Immature natural killer cell (primary cell): ENCODE measurements around the gene TDRD10. TPM values are rescaled to one million over a fixed set of nuclear protein-coding genes. Genes with fewer than 3 reads are reported as not detected.

ENCODE experiments used
- DNase-seq, 3 donors: peaks; one replicate each; pipeline ENCODE4 v3.0.0; 2022; ENCODE audit warnings: mixed read lengths in 1 of 3
- H3K27ac Mint-ChIP-seq, 6 donors: one replicate each; pipeline ENCODE4 v1.8.0; 2020; ENCODE audit warnings: mixed read lengths in 6 of 6, mild to moderate bottlenecking in 5 of 6, inconsistent platforms in 4 of 6, moderate library complexity in 3 of 6
- H3K27me3 Mint-ChIP-seq, 3 donors: one replicate each; pipeline ENCODE4 v1.8.0; 2020 to 2021; ENCODE audit warnings: low read depth in 3 of 3, mild to moderate bottlenecking in 3 of 3, mixed read lengths in 3 of 3, moderate library complexity in 3 of 3, inconsistent platforms in 1 of 3
- H3K36me3 Mint-ChIP-seq, 3 donors: one replicate each; pipeline ENCODE4 v1.8.0; 2020; ENCODE audit warnings: mixed read lengths in 3 of 3, inconsistent platforms in 2 of 3, mild to moderate bottlenecking in 2 of 3
- H3K4me1 Mint-ChIP-seq, 2 donors: one replicate each; pipeline ENCODE4 v1.8.0; 2020; ENCODE audit warnings: inconsistent platforms in 2 of 2, mild to moderate bottlenecking in 2 of 2, mixed read lengths in 2 of 2, moderate library complexity in 1 of 2
- H3K4me3 Mint-ChIP-seq, 5 donors: one replicate each; pipeline ENCODE4 v1.8.0; 2020; ENCODE audit warnings: mild to moderate bottlenecking in 5 of 5, mixed read lengths in 5 of 5, inconsistent platforms in 3 of 5, moderate library complexity in 3 of 5
- H3K9me3 Mint-ChIP-seq, 6 donors: one replicate each; pipeline ENCODE4 v1.8.0; 2020; ENCODE audit warnings: mild to moderate bottlenecking in 6 of 6, mixed read lengths in 6 of 6, inconsistent platforms in 4 of 6, moderate library complexity in 3 of 6
- polyA plus RNA-seq, 3 donors: library from polyadenylated mRNA; unstranded; fragments of 300-500 nt; fragmentation: Illumina TruSeq; gene quantifications; one replicate each; pipeline ENCODE4 v1.2.3, GENCODE V29; 2021

The TDRD10 gene
- polyA plus RNA-seq, 3 donors from 2014 or later = not detected

DNA sequence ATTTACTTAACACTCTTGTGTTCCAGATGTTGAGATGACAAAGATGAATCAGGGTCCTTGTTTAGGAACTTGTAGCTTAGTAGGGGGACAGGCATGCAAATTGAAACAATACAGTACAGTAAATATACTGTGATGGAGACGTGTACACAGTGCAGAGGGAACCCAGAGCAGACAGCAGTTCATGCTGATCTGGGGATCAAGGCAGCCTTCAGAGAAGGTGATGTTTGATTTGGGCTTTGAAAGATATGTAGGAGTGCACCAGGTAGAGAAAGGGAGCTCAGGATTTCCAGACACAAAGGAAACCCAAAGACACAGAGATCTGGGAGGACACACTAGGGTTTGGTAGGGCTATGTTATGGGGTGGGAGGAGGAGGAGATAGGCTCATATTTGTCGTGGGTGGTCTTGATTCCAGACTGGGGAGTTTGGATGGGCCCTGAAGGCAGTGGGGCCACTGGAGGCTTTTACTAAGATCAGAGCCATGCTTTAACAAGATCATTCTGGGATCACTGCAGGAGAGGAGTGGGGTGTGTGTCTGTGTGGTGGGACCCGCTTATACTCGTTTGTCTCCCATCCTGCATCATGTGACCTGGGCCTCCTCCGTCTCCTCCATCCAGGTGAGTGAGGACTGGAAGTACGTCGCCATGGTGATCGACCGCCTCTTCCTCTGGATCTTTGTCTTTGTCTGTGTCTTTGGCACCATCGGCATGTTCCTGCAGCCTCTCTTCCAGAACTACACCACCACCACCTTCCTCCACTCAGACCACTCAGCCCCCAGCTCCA, 73.3 kb downstream of the TDRD10 start:
- H3K27ac Mint-ChIP-seq = peak overlapping the region in 1 of 6 donors; percentile 3
- H3K4me3 Mint-ChIP-seq = no peak overlapping the region
- peaks cover 0 to 10% (median 0%) of the 10 kb centered on the region in 3 donors for H3K36me3 Mint-ChIP-seq
- no peaks in the 10 kb centered on the region for H3K4me1 Mint-ChIP-seq
- no peak for DNase-seq
- H3K9me3 Mint-ChIP-seq = peaks cover 0 to 1% (median 0%) of the 10 kb centered on the region in 6 donors
- H3K27me3 Mint-ChIP-seq = peaks cover 3 to 5% (median 4%) of the 10 kb centered on the region in 3 donors

DNA sequence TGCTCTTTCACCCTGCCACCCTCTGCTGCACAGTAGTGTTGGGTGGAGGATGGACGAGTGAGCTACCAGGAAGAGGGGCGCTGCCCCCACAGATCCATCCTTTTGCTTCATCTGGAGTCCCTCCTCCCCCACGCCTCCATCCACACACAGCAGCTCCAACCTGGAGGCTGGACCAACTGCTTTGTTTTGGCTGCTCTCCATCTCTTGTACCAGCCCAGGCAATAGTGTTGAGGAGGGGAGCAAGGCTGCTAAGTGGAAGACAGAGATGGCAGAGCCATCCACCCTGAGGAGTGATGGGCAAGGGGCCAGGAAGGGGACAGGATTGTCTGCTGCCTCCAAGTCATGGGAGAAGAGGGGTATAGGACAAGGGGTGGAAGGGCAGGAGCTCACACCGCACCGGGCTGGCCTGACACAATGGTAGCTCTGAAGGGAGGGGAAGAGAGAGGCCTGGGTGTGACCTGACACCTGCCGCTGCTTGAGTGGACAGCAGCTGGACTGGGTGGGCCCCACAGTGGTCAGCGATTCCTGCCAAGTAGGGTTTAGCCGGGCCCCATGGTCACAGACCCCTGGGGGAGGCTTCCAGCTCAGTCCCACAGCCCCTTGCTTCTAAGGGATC, 74.0 kb downstream of the TDRD10 start:
- H3K9me3 Mint-ChIP-seq = peaks cover 0 to 1% (median 0%) of the 10 kb centered on the region in 6 donors
- H3K4me3 Mint-ChIP-seq = no peak overlapping the region
- H3K36me3 Mint-ChIP-seq = peaks cover 0 to 13% (median 2%) of the 10 kb centered on the region in 3 donors
- peaks cover 3 to 5% (median 4%) of the 10 kb centered on the region in 3 donors for H3K27me3 Mint-ChIP-seq
- H3K27ac Mint-ChIP-seq = peak overlapping the region in 1 of 6 donors; percentile 8
- no peaks in the 10 kb centered on the region for H3K4me1 Mint-ChIP-seq
- DNase-seq = no peak

DNA sequence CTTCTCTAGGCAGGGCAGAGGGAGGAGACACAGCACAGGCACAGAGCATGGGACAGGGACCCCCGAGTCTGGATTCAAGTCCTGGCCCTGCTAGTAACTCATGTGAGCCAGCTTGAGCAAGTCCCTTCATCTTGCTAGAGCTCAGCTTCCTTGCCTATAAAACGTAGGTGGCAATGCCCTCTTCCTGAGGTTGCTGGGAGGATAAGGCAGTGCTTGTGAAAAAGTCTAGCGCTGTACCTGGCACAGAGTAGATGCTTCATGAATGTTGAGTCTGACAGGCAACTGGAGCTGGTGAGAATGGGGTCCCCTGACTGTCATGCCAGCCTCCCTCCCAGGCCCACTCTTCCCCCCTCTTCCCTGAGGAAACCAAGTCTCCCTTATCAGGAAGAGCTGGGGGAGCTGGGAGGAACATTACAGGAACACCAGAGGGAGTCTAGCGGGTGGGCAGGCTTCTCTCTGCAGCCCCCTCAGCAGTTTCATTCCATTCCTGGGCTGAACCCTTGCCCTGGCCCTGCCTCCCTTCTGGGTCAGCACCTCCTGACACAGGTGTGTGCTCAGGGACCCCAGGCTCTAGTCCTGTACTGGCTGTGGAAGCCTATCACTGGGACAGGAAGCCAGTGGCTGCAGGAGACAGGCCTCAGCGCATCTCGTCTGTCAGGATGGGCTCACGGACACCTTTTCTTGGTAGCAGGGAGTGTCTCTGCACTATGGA, 75.5 kb downstream of the TDRD10 start:
- H3K27ac Mint-ChIP-seq = no peak overlapping the region

GRCh38 chr1:154578058-154578418, 76.0 kb downstream of the TDRD10 start:
- peaks cover 3 to 4% (median 3%) of the 10 kb centered on the region in 3 donors for H3K27me3 Mint-ChIP-seq
- H3K27ac Mint-ChIP-seq = peak overlapping the region in 2 of 6 donors; percentile 12 to 32
- no peak overlapping the region for H3K4me3 Mint-ChIP-seq
- peaks cover 0 to 1% (median 0%) of the 10 kb centered on the region in 6 donors for H3K9me3 Mint-ChIP-seq
- DNase-seq = no peak
- no peaks in the 10 kb centered on the region for H3K4me1 Mint-ChIP-seq
- H3K36me3 Mint-ChIP-seq = peaks cover 0 to 27% (median 8%) of the 10 kb centered on the region in 3 donors

More for the DNA sequence above, 75.5 kb downstream of the TDRD10 start:
- Mint-ChIP-seq H3K9me3 (peaks cover 0 to 1% (median 0%) of the 10 kb centered on the region in 6 donors), H3K4me1 (no peaks in the 10 kb centered on the region), H3K27me3 (peaks cover 3 to 5% (median 4%) of the 10 kb centered on the region in 3 donors), H3K36me3 (peaks cover 0 to 21% (median 8%) of the 10 kb centered on the region in 3 donors), H3K4me3 (no peak overlapping the region)
- DNase-seq = no peak

DNA sequence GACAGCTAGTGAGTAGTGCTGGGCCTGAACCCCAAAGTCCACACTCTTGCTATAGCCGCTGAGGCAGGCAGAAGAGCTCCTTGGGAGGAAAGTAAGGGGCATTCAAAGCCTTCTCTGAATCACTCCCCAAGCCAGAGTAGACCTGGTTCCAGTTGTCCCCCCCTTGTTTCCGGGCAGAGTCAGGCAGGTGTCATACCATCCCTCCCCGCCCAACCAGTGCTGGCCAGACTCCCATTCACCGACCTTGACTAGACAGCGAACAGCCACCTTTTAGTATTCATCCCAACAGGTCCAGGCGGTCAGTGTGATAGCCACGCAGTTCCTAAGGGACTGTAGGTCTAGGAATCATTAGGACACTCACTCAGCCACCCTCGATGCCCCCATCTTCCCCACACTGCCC, 77.4 kb downstream of the TDRD10 start:
- no peak overlapping the region for H3K4me3 Mint-ChIP-seq
- H3K4me1 Mint-ChIP-seq = no peaks in the 10 kb centered on the region
- peaks cover 0 to 1% (median 0%) of the 10 kb centered on the region in 6 donors for H3K9me3 Mint-ChIP-seq
- DNase-seq = no peak
- H3K27ac Mint-ChIP-seq = peak overlapping the region in 1 of 6 donors; percentile 49
- peaks cover 1 to 4% (median 2%) of the 10 kb centered on the region in 3 donors for H3K27me3 Mint-ChIP-seq
- H3K36me3 Mint-ChIP-seq = peaks cover 0 to 38% (median 20%) of the 10 kb centered on the region in 3 donors

DNA sequence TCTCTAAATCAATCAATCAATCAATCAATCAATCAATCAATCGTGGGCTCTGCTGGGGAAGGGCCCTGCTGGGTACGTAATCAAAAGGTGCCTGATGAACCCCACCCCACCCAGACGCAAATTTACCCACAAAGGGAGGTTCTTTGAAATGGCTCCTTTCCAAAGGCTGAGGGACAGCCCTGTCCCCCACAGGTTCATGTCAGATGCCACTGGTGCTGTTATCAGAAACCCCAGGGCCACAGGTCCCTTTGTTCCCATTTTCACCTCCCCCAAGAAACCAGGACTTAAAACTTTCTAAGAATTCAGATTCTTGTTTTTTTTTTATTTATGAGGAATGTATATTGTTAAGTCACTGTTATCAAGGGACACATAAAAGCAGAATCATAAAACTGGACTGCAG, 79.7 kb downstream of the TDRD10 start:
- no peak overlapping the region for H3K4me3 Mint-ChIP-seq
- peaks cover 0 to 3% (median 0%) of the 10 kb centered on the region in 3 donors for H3K27me3 Mint-ChIP-seq
- peaks cover 0 to 1% (median 0%) of the 10 kb centered on the region in 6 donors for H3K9me3 Mint-ChIP-seq
- peaks cover 10 to 61% (median 41%) of the 10 kb centered on the region in 3 donors for H3K36me3 Mint-ChIP-seq
- no peaks in the 10 kb centered on the region for H3K4me1 Mint-ChIP-seq
- DNase-seq = no peak
- no peak overlapping the region for H3K27ac Mint-ChIP-seq

- H3K4me3 Mint-ChIP-seq = no peak overlapping the region
- DNase-seq = no peak
- peaks cover 0 to 6% (median 2%) of the 10 kb centered on the region in 3 donors for H3K27me3 Mint-ChIP-seq
- no peak overlapping the region for H3K27ac Mint-ChIP-seq
- peaks cover 10 to 72% (median 52%) of the 10 kb centered on the region in 3 donors for H3K36me3 Mint-ChIP-seq
- H3K4me1 Mint-ChIP-seq = no peaks in the 10 kb centered on the region
- peaks cover 0 to 1% (median 0%) of the 10 kb centered on the region in 6 donors for H3K9me3 Mint-ChIP-seq
Measured at GRCh38 chr1:154582885-154583284, 80.9 kb downstream of the TDRD10 start.

DNA sequence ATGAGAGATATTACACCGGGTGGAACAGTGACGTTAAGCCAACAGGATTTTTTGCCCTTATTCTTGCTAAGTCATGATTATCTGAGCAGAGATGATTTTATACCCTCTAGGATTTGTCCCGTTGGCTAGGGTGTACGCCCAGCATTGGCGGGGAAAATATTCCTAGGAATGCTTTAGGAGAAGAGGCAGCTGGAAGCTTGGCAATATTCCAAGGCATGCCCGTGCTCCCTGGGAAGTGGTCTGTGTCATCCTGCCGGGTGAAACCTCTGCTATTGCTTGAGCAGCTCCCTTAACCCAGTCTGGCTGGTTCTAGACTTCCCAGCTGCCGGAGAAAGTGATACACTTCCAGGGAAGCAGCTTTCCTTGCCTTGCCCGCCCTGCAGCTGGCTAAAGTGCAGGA, 81.8 kb downstream of the TDRD10 start:
- Mint-ChIP-seq H3K27me3 (peaks cover 0 to 4% (median 2%) of the 10 kb centered on the region in 3 donors), H3K4me1 (no peaks in the 10 kb centered on the region), H3K9me3 (peaks cover 0 to 1% (median 0%) of the 10 kb centered on the region in 6 donors), H3K27ac (no peak overlapping the region), H3K4me3 (no peak overlapping the region), H3K36me3 (peaks cover 10 to 78% (median 52%) of the 10 kb centered on the region in 3 donors)
- no peak for DNase-seq

- H3K4me3 Mint-ChIP-seq = no peak overlapping the region
- no peaks in the 10 kb centered on the region for H3K4me1 Mint-ChIP-seq
- H3K36me3 Mint-ChIP-seq = peaks cover 10 to 82% (median 55%) of the 10 kb centered on the region in 3 donors
- no peak for DNase-seq
- peak overlapping the region in 1 of 6 donors; percentile 17 for H3K27ac Mint-ChIP-seq
- H3K9me3 Mint-ChIP-seq = no peaks in the 10 kb centered on the region
- H3K27me3 Mint-ChIP-seq = peaks cover 0 to 4% (median 2%) of the 10 kb centered on the region in 3 donors
Measured at GRCh38 chr1:154584267-154584994, 82.4 kb downstream of the TDRD10 start.

- Mint-ChIP-seq H3K4me1 (no peaks in the 10 kb centered on the region), H3K36me3 (peaks cover 10 to 88% (median 60%) of the 10 kb centered on the region in 3 donors), H3K9me3 (no peaks in the 10 kb centered on the region), H3K4me3 (no peak overlapping the region), H3K27me3 (peaks cover 1 to 5% (median 2%) of the 10 kb centered on the region in 3 donors), H3K27ac (peak overlapping the region in 1 of 6 donors; percentile 53)
- no peak for DNase-seq
Measured at GRCh38 chr1:154586231-154586630, 84.2 kb downstream of the TDRD10 start.

DNA sequence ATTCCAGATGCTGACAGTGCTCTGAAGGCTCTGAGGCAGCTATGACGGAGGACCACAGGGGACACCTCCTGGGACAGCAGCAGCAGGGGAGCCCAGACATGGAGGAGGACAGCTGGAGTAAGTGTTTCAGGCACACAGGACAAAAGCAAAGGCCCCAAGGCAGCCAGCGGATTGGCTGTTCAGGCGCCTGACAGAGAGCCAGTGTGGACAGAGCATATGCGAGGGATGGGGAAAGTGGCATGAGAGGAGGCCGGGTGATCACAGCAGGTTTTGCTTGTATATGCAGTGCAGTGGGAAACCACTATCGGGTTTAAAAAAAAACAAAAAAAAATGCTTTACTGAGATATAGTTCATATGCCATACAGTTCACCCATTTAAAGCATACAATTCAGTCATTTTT, 84.6 kb downstream of the TDRD10 start:
- Mint-ChIP-seq H3K4me1 (no peaks in the 10 kb centered on the region), H3K27me3 (peaks cover 1 to 6% (median 2%) of the 10 kb centered on the region in 3 donors), H3K36me3 (peaks cover 10 to 90% (median 61%) of the 10 kb centered on the region in 3 donors), H3K27ac (peak overlapping the region in 1 of 6 donors; percentile 53), H3K9me3 (no peaks in the 10 kb centered on the region), H3K4me3 (no peak overlapping the region)
- no peak for DNase-seq

- Mint-ChIP-seq H3K36me3 (peaks cover 19 to 81% (median 58%) of the 10 kb centered on the region in 3 donors), H3K27me3 (peaks cover 1 to 4% (median 2%) of the 10 kb centered on the region in 3 donors), H3K4me1 (peaks cover 3 to 6% of the 10 kb centered on the region in 2 donors), H3K27ac (peak overlapping the region in 1 of 6 donors; percentile 49), H3K9me3 (no peaks in the 10 kb centered on the region), H3K4me3 (no peak overlapping the region)
- DNase-seq = no peak
Measured at GRCh38 chr1:154589780-154590179, 87.8 kb downstream of the TDRD10 start.

DNA sequence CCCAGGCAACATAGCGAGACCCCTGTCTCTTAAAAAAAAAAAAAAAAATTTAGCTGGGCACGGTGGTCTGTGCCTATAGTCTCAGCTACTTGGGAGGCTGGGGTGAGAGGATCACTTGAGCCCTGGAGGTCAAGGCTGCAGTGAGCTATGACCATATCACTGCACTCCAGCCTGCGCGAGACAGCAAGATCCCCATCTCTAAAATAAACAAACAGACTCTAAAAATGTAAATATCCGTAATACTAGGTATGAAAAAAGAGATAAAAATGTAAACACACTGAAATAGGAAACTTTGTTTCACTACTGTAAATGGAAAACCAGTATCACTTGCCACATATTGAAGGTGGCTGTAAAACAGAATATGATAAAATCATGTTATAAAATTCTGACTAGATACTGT, 88.7 kb downstream of the TDRD10 start:
- peaks cover 1 to 4% (median 2%) of the 10 kb centered on the region in 3 donors for H3K27me3 Mint-ChIP-seq
- no peaks in the 10 kb centered on the region for H3K9me3 Mint-ChIP-seq
- no peak overlapping the region for H3K4me3 Mint-ChIP-seq
- DNase-seq = no peak
- H3K36me3 Mint-ChIP-seq = peaks cover 13 to 77% (median 52%) of the 10 kb centered on the region in 3 donors
- no peak overlapping the region for H3K27ac Mint-ChIP-seq
- H3K4me1 Mint-ChIP-seq = peaks cover 3 to 8% of the 10 kb centered on the region in 2 donors
